HepG2 (cell line): ENCODE measurements around the gene FAM83C. TPM values are rescaled to one million over a fixed set of nuclear protein-coding genes. Genes with fewer than 3 reads are reported as not detected.

ENCODE experiments used
- ATF1 ChIP-seq: IDR thresholded peaks from 2 replicates; pipeline ENCODE4 v1.6.1; 2016; ENCODE audit warnings: mild to moderate bottlenecking, control low read depth
- ATF7-NPFF ChIP-seq: sonication (generic); formaldehyde crosslinking; IDR thresholded peaks from 2 replicates; pipeline ENCODE4 v1.8.1; 2023; ENCODE audit warnings: mild to moderate bottlenecking, low read depth, missing genetic modification reagents, moderate library complexity
- ATM ChIP-seq: fragments of 450-650 bp; IDR thresholded peaks from 2 replicates; pipeline ENCODE4 v1.7.1; 2017; ENCODE audit warnings: mild to moderate bottlenecking, borderline replicate concordance
- CBX1 ChIP-seq: IDR thresholded peaks from one replicate; pipeline ENCODE4 v1.6.1; 2016; ENCODE audit warnings: antibody characterized with exemption, low read depth
- CENPT ChIP-seq: sonication (generic); formaldehyde crosslinking; IDR thresholded peaks from 2 replicates; pipeline ENCODE4 v1.8.0; 2022; ENCODE audit warnings: low read depth, mild to moderate bottlenecking, moderate library complexity, missing genetic modification reagents
- HMG20B ChIP-seq: conservative IDR thresholded peaks from 2 replicates; pipeline ENCODE4 v1.6.1; 2016; ENCODE audit warnings: missing genetic modification reagents, missing compliant biosample characterization
- HNRNPK ChIP-seq: fragments of 200-400 bp; formaldehyde crosslinking; IDR thresholded peaks from 2 replicates; pipeline ENCODE4 v1.6.1; 2018; ENCODE audit warnings: low read length, low read depth, moderate library complexity, mild to moderate bottlenecking; ENCODE audit not compliant: poor library complexity, severe bottlenecking
- KMT2B ChIP-seq: IDR thresholded peaks from 2 replicates; pipeline ENCODE4 v1.6.1; 2016; ENCODE audit warnings: missing genetic modification reagents, missing compliant biosample characterization
- NKX3-1 ChIP-seq: sonication (generic); formaldehyde crosslinking; IDR thresholded peaks from 2 replicates; pipeline ENCODE4 v1.5.0; 2020; ENCODE audit warnings: missing genetic modification reagents
- POLR2A ChIP-seq, 2 experiments: IDR thresholded peaks; 2 replicates each; pipeline ENCODE4 v1.6.1; 2011; ENCODE audit warnings: low read depth in 2 of 2, low read length in 2 of 2, mild to moderate bottlenecking in 1 of 2, moderate library complexity in 1 of 2; ENCODE audit not compliant: insufficient read depth in 1 of 2
- SALL2 ChIP-seq: sonication (generic); formaldehyde crosslinking; IDR thresholded peaks from 2 replicates; pipeline ENCODE4 v1.8.1; 2023; ENCODE audit warnings: mild to moderate bottlenecking, missing genetic modification reagents, inconsistent platforms
- SAP130 ChIP-seq: IDR thresholded peaks from 2 replicates; pipeline ENCODE4 v1.6.1; 2016; ENCODE audit warnings: low read depth
- SRSF4 ChIP-seq: fragments of 200-400 bp; formaldehyde crosslinking; IDR thresholded peaks from one replicate; pipeline ENCODE4 v1.6.1; 2018; ENCODE audit warnings: mild to moderate bottlenecking, low read depth, low read length, moderate library complexity; ENCODE audit not compliant: poor library complexity, severe bottlenecking
- SYNCRIP ChIP-seq: fragments of 200-400 bp; formaldehyde crosslinking; IDR thresholded peaks from 2 replicates; pipeline ENCODE4 v1.6.1; 2018; ENCODE audit warnings: mild to moderate bottlenecking, low read depth, low read length; ENCODE audit not compliant: insufficient read depth
- TAF15 ChIP-seq: fragments of 200-400 bp; formaldehyde crosslinking; IDR thresholded peaks from one replicate; pipeline ENCODE4 v1.6.1; 2018; ENCODE audit warnings: mild to moderate bottlenecking, low read depth, low read length; ENCODE audit not compliant: poor library complexity, severe bottlenecking
- TBP ChIP-seq: sonication (generic); formaldehyde crosslinking; IDR thresholded peaks from 2 replicates; pipeline ENCODE4 v1.5.0; 2020; ENCODE audit warnings: missing genetic modification reagents
- TEAD2 ChIP-seq: sonication (generic); formaldehyde crosslinking; IDR thresholded peaks from 2 replicates; pipeline ENCODE4 v1.9.0; 2021; ENCODE audit warnings: missing genetic modification reagents
- ZNF274 ChIP-seq: sonication (generic); formaldehyde crosslinking; IDR thresholded peaks from 2 replicates; pipeline ENCODE4 v1.5.1; 2020; ENCODE audit warnings: mild to moderate bottlenecking, missing genetic modification reagents
- ZNF34 ChIP-seq: sonication (generic); formaldehyde crosslinking; IDR thresholded peaks from 2 replicates; pipeline ENCODE4 v1.4.0; 2020; ENCODE audit warnings: mild to moderate bottlenecking, missing genetic modification reagents, borderline replicate concordance
- ZNF598 ChIP-seq: sonication (generic); formaldehyde crosslinking; IDR thresholded peaks from 2 replicates; pipeline ENCODE4 v1.5.1; 2020; ENCODE audit warnings: mild to moderate bottlenecking, missing genetic modification reagents, borderline replicate concordance
- ZNF607 ChIP-seq: sonication (generic); formaldehyde crosslinking; IDR thresholded peaks from 2 replicates; pipeline ENCODE4 v1.5.1; 2020; ENCODE audit warnings: missing genetic modification reagents, mild to moderate bottlenecking, borderline replicate concordance
- ZNF781 ChIP-seq: sonication (generic); formaldehyde crosslinking; IDR thresholded peaks from 2 replicates; pipeline ENCODE4 v1.5.1; 2020; ENCODE audit warnings: borderline replicate concordance, mild to moderate bottlenecking, missing genetic modification reagents; ENCODE audit errors: not compliant biosample characterization
- polyA plus RNA-seq, 8 experiments: library from polyadenylated mRNA; depleted of rRNA in 3 of 8; stranded (reverse) in 7 of 8; unstranded in 1 of 8; fragments of >200 nt; fragmentation: Illumina TruSeq in 4 of 8; extraction: Trizol in 4 of 8; gene quantifications; 2 replicates each; pipeline versions ENCODE4 v1.2.1 to v1.2.3, GENCODE V29; 2011 to 2016; ENCODE audit warnings: low read depth in 4 of 8, missing spikeins in 1 of 8, mixed read lengths in 1 of 8; ENCODE audit not compliant: insufficient read depth in 1 of 8
- total RNA-seq, 5 experiments: library from RNA; depleted of rRNA; stranded (reverse); fragments of >200 nt; fragmentation: Illumina TruSeq; extraction: Trizol; gene quantifications; 2 replicates each; pipeline ENCODE4 v1.2.3, GENCODE V29; 2016; ENCODE audit warnings: low read depth in 1 of 5
- TF ChIP-seq, protein P1 (sequence below): sonication (generic); formaldehyde crosslinking; IDR thresholded peaks from 2 replicates; pipeline ENCODE4 v1.8.1; 2022; ENCODE audit warnings: mild to moderate bottlenecking, missing genetic modification reagents
- TF ChIP-seq, protein P2 (sequence below): fragments of 450-650 bp; IDR thresholded peaks from 2 replicates; pipeline ENCODE4 v1.6.1; 2017
- TF ChIP-seq, protein P3 (sequence below): sonication (generic); formaldehyde crosslinking; IDR thresholded peaks from 2 replicates; pipeline ENCODE4 v1.4.0; 2020; ENCODE audit warnings: low read depth, mild to moderate bottlenecking, missing genetic modification reagents
- TF ChIP-seq, protein P4 (sequence below): sonication (generic); formaldehyde crosslinking; IDR thresholded peaks from 2 replicates; pipeline ENCODE4 v1.4.0; 2020; ENCODE audit warnings: missing genetic modification reagents

FAM83C gene
- total and polyA plus RNA-seq, 2 of the 13 experiments (the other 11 are each of a cell fraction or from before 2014, with no cell fraction given), result 0.04 TPM; not detected in 1

DNA sequence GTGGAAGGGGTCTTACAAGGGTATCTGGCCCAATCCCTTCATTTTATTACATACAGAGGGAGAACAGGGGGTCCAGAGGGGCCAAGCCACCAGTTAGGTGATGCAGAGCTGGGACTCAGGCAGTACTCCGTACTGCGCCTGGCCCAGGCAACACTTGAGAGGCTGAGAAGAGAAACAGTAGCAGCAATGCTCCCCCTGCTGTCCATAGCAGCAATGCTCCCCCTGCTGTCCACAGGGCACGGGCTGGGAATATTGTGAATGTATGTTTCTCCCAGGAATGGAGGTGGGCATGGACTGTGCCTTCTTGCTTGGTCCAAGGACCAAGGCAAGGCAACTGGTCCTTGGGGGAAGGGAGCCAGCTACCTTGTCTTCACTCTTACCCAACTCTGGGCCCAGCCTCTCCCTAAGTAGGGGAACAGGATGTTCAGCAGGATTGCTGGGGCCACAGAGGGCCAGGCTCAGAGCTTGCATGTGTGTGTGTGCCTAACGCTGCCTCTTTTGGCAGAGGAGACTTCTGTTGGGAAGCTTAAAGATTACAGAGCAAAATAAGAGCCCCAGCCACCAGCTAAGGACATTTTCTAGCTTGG lies 14.8 kb upstream of the FAM83C start (continued):
- TF ChIP-seq SAP130 (CRISPR knock-in tag) (peak; percentile 54), ZNF607 (CRISPR knock-in tag) (no peak), SRSF4 (no peak), TEAD2 (no peak), ZNF34 (CRISPR knock-in tag) (no peak), TBP (no peak), ZNF274 (CRISPR knock-in tag) (peak; percentile 72; the same call in 1 of the 2 replicates), ATF1 (CRISPR knock-in tag) (no peak), SYNCRIP (no peak), KMT2B (CRISPR knock-in tag) (no peak), NKX3-1 (CRISPR knock-in tag) (no peak), CBX1 (no peak), HMG20B (CRISPR knock-in tag) (no peak), ZNF781 (CRISPR knock-in tag) (no peak), CENPT (CRISPR knock-in tag) (no peak), POLR2A (IDR thresholded peaks at IDR 0.05; ENCODE audit: insufficient read depth in 1 of 2, low read depth in 2 of 2, low read length in 2 of 2) (no peak), SALL2 (CRISPR knock-in tag) (no peak; the same call in none of the 2 replicates), HNRNPK (no peak), ATF7-NPFF (CRISPR knock-in tag) (no peak), ZNF598 (CRISPR knock-in tag) (peak; percentile 48; the same call in 1 of the 2 replicates), ATM (no peak), TAF15 (no peak)
- TF ChIP-seq, protein P1, sequence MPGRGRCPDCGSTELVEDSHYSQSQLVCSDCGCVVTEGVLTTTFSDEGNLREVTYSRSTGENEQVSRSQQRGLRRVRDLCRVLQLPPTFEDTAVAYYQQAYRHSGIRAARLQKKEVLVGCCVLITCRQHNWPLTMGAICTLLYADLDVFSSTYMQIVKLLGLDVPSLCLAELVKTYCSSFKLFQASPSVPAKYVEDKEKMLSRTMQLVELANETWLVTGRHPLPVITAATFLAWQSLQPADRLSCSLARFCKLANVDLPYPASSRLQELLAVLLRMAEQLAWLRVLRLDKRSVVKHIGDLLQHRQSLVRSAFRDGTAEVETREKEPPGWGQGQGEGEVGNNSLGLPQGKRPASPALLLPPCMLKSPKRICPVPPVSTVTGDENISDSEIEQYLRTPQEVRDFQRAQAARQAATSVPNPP (CRISPR knock-in tag), result no peak
- TF ChIP-seq, protein P2, sequence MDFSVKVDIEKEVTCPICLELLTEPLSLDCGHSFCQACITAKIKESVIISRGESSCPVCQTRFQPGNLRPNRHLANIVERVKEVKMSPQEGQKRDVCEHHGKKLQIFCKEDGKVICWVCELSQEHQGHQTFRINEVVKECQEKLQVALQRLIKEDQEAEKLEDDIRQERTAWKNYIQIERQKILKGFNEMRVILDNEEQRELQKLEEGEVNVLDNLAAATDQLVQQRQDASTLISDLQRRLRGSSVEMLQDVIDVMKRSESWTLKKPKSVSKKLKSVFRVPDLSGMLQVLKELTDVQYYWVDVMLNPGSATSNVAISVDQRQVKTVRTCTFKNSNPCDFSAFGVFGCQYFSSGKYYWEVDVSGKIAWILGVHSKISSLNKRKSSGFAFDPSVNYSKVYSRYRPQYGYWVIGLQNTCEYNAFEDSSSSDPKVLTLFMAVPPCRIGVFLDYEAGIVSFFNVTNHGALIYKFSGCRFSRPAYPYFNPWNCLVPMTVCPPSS, result no peak
- TF ChIP-seq, protein P3, sequence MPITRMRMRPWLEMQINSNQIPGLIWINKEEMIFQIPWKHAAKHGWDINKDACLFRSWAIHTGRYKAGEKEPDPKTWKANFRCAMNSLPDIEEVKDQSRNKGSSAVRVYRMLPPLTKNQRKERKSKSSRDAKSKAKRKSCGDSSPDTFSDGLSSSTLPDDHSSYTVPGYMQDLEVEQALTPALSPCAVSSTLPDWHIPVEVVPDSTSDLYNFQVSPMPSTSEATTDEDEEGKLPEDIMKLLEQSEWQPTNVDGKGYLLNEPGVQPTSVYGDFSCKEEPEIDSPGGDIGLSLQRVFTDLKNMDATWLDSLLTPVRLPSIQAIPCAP, result no peak
- TF ChIP-seq, protein P4, sequence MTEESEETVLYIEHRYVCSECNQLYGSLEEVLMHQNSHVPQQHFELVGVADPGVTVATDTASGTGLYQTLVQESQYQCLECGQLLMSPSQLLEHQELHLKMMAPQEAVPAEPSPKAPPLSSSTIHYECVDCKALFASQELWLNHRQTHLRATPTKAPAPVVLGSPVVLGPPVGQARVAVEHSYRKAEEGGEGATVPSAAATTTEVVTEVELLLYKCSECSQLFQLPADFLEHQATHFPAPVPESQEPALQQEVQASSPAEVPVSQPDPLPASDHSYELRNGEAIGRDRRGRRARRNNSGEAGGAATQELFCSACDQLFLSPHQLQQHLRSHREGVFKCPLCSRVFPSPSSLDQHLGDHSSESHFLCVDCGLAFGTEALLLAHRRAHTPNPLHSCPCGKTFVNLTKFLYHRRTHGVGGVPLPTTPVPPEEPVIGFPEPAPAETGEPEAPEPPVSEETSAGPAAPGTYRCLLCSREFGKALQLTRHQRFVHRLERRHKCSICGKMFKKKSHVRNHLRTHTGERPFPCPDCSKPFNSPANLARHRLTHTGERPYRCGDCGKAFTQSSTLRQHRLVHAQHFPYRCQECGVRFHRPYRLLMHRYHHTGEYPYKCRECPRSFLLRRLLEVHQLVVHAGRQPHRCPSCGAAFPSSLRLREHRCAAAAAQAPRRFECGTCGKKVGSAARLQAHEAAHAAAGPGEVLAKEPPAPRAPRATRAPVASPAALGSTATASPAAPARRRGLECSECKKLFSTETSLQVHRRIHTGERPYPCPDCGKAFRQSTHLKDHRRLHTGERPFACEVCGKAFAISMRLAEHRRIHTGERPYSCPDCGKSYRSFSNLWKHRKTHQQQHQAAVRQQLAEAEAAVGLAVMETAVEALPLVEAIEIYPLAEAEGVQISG, result peak; percentile 74
